Esophagus muscularis mucosa (tissue), 3 donors: Measurements from ENCODE around the gene DCC.

ENCODE experiments used
- CTCF ChIP-seq, 3 experiments: fragments of 200-600 bp in 2 of 3; fragments of 450-650 bp in 1 of 3; sonication (generic) in 2 of 3; IDR thresholded peaks; one replicate each; pipeline ENCODE4 v1.5.1; 2017 to 2019; ENCODE audit warnings: antibody characterized with exemption in 3 of 3, mild to moderate bottlenecking in 2 of 3, moderate library complexity in 1 of 3
- POLR2AphosphoS5 ChIP-seq, 2 donors: sonication (generic); formaldehyde crosslinking; IDR thresholded peaks; one replicate each; pipeline ENCODE4 v1.6.1; 2017; ENCODE audit warnings: antibody characterized with exemption in 2 of 2

DNA sequence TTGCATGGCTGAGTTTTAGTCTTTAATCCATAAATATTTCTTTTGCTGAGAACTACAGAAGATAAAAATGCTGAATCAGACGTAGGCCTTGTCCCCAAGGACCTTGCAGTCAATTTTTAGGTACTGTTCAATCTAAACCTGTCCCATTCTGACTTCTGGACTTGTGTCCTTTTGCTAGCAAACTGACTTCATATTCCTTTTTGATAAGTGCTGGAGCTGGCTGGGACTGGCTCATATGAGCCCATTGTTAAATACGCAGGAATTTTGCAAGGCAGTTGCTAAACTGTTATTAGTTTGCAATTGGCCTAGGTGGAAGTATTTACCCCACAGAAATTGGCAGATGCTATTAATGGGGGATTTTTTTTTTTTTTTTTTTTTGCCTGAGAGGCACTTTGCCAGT, 941.4 kb downstream of the DCC start:
- TF ChIP-seq CTCF (IDR thresholded peaks at IDR 0.05): no peak
- TF ChIP-seq POLR2AphosphoS5 (IDR thresholded peaks at IDR 0.05): no peak
